Measurements from ENCODE around the gene ALOX12. TPM values are rescaled to one million over a fixed set of nuclear protein-coding genes. Genes with fewer than 3 reads are reported as not detected.

ALOX12 gene
- polyA plus RNA-seq, 1 donor (not counting 4 experiments of a cell fraction or from before 2014, with no cell fraction given) = 0.35 TPM

DNA sequence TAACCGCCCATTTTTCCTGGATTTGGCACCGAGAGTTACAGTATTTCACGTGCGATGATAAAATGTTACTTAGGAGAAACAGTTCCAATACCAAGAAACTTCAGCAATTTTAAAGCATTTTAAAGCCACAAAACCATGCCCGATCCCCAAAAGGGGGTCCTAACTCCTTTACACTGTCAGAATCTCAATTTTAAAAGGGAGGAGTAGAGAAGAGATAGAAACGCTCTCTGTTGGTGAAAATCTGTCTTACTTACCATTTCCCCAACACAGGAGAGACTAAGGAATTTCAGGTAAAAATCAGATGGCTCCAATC is 16.0 kb downstream of the ALOX12 start:
- Histone ChIP-seq H3K9me3 (ENCODE audit: control insufficient read depth, low read depth, low read length) (no peaks in the 10 kb centered on the region), H3K4me3 (ENCODE audit: control insufficient read depth in 2 of 3, extremely low read depth in 1 of 3, insufficient read depth in 2 of 3, low read depth in 1 of 3, low read length in 3 of 3) (peak overlapping the region; percentile 56 to 99 (median 98)), H3K27me3 (ENCODE audit: control insufficient read depth, extremely low read depth, insufficient read depth, low read length) (no peaks in the 10 kb centered on the region), H3K27ac (ENCODE audit: control insufficient read depth, insufficient read depth, low read length) (peak overlapping the region; percentile 100), H3K9ac (ENCODE audit: control insufficient read depth, extremely low read depth, insufficient read depth, low read length) (peak overlapping the region; percentile 99), H2AFZ (ENCODE audit: control insufficient read depth, low read length) (peak overlapping the region; percentile 96), H3K79me2 (ENCODE audit: control insufficient read depth, insufficient read depth, low read length) (peaks cover 51% of the 10 kb centered on the region), H3K4me2 (ENCODE audit: control insufficient read depth, extremely low read depth, insufficient read depth, low read depth, low read length) (peak overlapping the region; percentile 100), H3K36me3 (ENCODE audit: control insufficient read depth in 2 of 2, extremely low read depth in 1 of 2, insufficient read depth in 2 of 2, low read length in 2 of 2) (peaks cover 8 to 11% of the 10 kb centered on the region in 2 experiments), H3K9me1 (ENCODE audit: control insufficient read depth, extremely low read depth, insufficient read depth, low read length) (peaks cover 2% of the 10 kb centered on the region), H4K20me1 (ENCODE audit: control insufficient read depth, extremely low read depth, insufficient read depth, low read length) (no peaks in the 10 kb centered on the region), H3K4me1 (ENCODE audit: control insufficient read depth, extremely low read depth, insufficient read depth, low read length) (peaks cover 25% of the 10 kb centered on the region)
- FAIRE-seq = no peak
- TF ChIP-seq EZH2 (IDR thresholded peaks at IDR 0.05; ENCODE audit: low read length) = no peak
- TF ChIP-seq CTCF (optimal IDR thresholded peaks at IDR 0.05 in 1 of 3, IDR thresholded peaks at IDR 0.05 in 1 of 3, conservative IDR thresholded peaks at IDR 0.05 in 1 of 3; ENCODE audit: extremely low read depth in 1 of 3, insufficient read depth in 2 of 3, low read length in 3 of 3) = no peak
- dilution Hi-C loops (cut with MboI; ENCODE audit: extremely low pct_ligation_motif_present, low sequenced_read_pairs) = no loop called here
- DNase-seq (ENCODE audit: low read depth, low spot score) = no peak

DNA sequence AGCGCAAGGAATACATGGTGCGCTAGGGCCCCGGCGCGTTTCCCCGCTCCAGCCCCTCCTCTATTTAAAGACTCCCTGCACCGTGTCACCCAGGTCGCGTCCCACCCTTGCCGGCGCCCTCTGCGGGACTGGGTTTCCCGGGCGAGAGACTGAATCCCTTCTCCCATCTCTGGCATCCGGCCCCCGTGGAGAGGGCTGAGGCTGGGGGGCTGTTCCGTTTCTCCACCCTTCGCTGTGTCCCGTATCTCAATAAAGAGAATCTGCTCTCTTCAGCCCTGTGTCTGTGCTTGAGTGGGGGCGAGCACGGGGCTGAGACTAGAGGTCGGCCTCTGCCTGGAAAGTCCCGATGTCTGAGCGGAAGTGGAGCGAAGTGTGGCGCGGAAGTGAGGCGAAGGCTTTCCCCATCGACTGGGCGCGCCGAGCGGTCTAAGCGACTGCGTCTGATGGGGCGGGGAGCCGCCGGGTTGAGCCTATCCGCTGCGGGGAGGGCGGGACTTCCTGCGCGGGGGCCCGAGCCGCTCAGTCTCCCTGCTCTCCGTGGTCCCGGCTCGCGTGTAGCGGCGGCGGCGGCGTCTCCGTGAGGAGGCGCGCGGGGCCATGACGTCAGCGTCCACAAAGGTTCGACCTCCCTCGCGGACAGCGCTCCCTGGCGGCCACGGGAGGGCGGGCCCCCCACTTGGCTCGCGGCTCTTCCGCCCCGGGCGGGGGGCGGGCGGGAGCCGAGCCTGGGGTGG is 18.6 kb downstream of the ALOX12 start:
- H3K79me2 ChIP-seq (ENCODE audit: control insufficient read depth, insufficient read depth, low read length) = peaks cover 43% of the 10 kb centered on the region
- peak overlapping the region; percentile 99 for H3K9ac ChIP-seq (ENCODE audit: control insufficient read depth, extremely low read depth, insufficient read depth, low read length)
- H3K9me3 ChIP-seq (ENCODE audit: control insufficient read depth, low read depth, low read length) = no peaks in the 10 kb centered on the region
- peak; percentile 73 for DNase-seq (ENCODE audit: low read depth, low spot score)
- peak overlapping the region; percentile 56 to 99 (median 98) for H3K4me3 ChIP-seq (ENCODE audit: control insufficient read depth in 2 of 3, extremely low read depth in 1 of 3, insufficient read depth in 2 of 3, low read depth in 1 of 3, low read length in 3 of 3)
- no peaks in the 10 kb centered on the region for H3K27me3 ChIP-seq (ENCODE audit: control insufficient read depth, extremely low read depth, insufficient read depth, low read length)
- peak overlapping the region; percentile 17 for H2AFZ ChIP-seq (ENCODE audit: control insufficient read depth, low read length)
- FAIRE-seq = peak; percentile 77
- H3K27ac ChIP-seq (ENCODE audit: control insufficient read depth, insufficient read depth, low read length) = peak overlapping the region; percentile 100
- H3K9me1 ChIP-seq (ENCODE audit: control insufficient read depth, extremely low read depth, insufficient read depth, low read length) = peaks cover 2% of the 10 kb centered on the region
- H3K4me1 ChIP-seq (ENCODE audit: control insufficient read depth, extremely low read depth, insufficient read depth, low read length) = peaks cover 25% of the 10 kb centered on the region
- peaks cover 8 to 12% of the 10 kb centered on the region in 2 experiments for H3K36me3 ChIP-seq (ENCODE audit: control insufficient read depth in 2 of 2, extremely low read depth in 1 of 2, insufficient read depth in 2 of 2, low read length in 2 of 2)
- H4K20me1 ChIP-seq (ENCODE audit: control insufficient read depth, extremely low read depth, insufficient read depth, low read length) = no peaks in the 10 kb centered on the region
- TF ChIP-seq CTCF (optimal IDR thresholded peaks at IDR 0.05 in 1 of 3, IDR thresholded peaks at IDR 0.05 in 1 of 3, conservative IDR thresholded peaks at IDR 0.05 in 1 of 3; ENCODE audit: extremely low read depth in 1 of 3, insufficient read depth in 2 of 3, low read length in 3 of 3) (peak in 2 of 3 experiments; percentile 62 to 79), EZH2 (IDR thresholded peaks at IDR 0.05; ENCODE audit: low read length) (no peak)
- H3K4me2 ChIP-seq (ENCODE audit: control insufficient read depth, extremely low read depth, insufficient read depth, low read depth, low read length) = peak overlapping the region; percentile 100
- dilution Hi-C loops (cut with MboI; ENCODE audit: extremely low pct_ligation_motif_present, low sequenced_read_pairs) = no loop called here

Measured in keratinocyte (primary cell).